GM21515 (cell line): Measurements from ENCODE around the gene RAD51B.

Experiments
- ATAC-seq: cut with Tn5 transposase; IDR thresholded peaks from one replicate; pipeline ENCODE4 v1.9.1; 2021; ENCODE audit not compliant: unreplicated experiment

Gene RAD51B

DNA sequence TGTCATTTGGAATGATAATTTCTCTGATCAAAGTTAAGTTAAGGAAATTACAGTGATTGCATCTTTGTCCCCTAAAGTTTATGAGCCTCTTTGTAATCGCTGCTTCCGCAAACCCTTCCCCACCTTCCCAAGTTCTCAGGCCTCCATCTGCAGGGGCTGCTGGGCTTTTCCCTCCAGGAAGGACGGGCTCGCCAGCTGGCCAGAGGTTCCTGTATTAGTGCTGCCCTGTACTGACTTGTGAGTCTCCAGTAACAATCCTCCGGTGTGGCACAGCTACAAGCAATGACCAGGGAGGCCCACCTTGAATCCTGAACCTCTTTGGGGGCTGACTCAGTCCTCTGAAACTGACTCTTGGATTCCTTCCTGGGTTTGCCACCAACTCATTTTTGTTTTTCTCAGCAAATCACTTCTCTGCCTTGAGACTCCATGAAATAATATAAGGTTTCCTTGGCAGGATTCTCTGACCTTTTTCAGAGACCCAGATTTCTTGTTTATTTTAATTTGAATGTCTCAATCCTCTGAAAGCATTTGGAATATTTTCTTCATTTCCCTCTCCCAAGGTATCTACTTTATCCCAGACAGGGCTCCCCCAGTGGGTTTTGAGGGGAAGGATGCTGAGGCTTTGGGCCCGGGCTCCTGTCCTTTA is 574.7 kb downstream of the RAD51B start:
- no peak for ATAC-seq

DNA sequence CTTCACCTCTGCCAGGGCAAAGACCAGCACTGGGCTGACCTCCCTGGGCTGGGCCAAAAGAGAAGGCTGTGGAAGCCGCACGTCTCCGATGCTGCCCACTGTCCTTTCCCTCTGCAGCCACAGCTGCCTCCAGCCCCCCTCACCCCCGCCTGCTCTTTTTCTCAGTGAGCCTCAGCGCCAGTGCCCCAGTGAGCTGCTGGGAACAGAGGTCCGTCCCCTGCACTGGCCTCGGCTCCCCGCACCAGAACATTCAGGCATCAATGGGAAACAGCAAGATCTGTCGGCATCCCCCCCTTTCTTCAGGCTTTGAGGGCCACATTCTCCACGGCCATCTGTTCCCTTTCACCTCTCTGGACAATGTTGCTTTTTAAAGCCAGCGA is 575.2 kb downstream of the RAD51B start:
- ATAC-seq: no peak

DNA sequence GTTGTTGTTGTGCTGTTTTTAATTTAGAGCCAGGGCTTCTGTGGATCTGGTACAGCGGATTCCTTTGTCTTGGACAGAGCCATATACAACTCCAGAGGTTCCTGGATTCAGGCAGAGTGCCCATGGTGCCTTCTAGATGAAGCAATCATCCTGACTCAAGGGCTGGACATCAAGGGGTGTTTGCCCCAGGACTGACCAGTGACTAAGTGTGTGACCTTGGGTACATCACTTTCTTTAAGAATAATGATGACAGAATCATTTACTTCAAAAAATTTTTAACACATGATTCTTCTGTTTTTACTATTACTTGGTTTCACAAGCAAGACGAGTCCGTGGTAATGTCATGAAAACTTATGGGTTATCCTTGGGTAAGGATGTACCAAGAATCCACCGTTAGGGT is 576.0 kb downstream of the RAD51B start:
- no peak for ATAC-seq

DNA sequence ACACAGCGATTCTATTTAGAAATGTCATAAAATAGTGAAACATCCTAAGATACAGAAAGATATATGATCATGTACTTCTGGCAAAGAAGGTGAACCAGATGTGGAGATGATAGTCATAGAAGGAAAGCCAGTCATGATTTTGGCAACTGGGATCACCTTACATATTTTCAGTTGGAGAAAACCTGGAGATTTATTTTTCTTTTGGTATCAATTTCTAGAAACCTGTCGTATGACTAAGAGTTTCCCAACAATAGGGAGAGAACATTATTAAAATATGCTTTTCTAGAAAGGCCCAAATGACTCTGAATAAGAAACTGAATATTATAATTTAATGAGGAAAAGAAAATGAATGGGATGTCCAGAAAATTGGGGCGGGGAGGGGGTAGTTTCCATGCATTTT is 576.9 kb downstream of the RAD51B start:
- ATAC-seq: no peak

DNA sequence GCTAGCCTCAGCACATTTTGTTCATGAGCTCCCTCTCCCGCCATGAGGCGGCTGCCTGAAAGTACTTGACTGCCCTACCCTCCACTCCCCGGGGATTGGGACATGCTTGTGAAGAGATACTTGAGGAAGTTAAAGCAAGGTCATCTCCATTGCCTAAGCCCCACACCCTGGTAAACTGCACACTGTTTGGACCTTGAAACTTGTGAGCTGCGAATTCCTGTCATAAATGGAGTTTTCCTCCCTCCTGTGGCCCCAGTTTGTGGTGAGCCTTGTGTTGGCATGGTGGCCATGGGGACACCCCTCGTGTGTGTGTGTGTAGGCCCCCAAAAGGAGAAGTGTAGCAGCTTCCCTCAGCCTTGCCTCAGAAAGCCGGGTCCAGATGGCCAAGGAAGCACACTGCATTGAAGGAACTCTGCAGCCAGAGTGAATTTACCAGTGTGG is 577.8 kb downstream of the RAD51B start:
- no peak for ATAC-seq

DNA sequence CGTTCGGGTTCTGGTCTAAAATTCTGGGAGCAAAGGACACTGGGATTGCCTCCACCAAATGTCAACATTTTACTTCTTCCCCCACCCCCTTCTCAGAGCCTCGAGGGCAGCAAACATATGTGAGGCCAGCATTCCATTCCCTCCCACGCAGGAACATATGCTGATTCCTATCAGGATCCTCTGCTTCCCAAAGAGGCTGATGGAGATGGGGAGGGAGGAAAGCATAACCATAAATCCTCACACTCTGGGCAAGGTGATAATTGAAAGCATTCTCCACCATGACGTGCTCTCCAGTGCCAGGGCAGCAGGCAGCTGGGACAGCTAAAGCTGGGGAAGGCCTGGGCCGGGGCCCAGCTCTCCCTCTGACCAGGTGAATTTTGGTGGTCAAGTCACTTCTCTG is 578.2 kb downstream of the RAD51B start:
- no peak for ATAC-seq

DNA sequence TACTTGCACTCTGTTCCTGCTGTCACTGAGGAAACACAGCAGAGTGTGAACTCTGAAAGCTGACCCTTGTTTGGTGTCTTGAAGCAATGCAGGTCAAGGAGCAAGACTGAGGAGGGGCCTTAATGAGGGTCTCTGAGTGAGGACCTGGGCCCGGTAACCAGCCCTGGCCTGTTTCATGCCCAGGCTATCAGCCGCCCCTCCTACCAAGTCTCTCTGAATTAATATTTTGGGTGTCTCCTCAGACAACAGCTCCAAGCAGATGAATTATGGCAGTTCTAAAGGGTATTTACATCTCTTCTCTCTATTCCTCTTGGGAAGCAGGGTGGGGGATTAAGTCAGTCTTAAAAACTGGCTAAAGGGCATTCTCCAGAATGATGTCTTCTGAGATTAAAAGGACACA is 578.8 kb downstream of the RAD51B start:
- ATAC-seq: no peak

DNA sequence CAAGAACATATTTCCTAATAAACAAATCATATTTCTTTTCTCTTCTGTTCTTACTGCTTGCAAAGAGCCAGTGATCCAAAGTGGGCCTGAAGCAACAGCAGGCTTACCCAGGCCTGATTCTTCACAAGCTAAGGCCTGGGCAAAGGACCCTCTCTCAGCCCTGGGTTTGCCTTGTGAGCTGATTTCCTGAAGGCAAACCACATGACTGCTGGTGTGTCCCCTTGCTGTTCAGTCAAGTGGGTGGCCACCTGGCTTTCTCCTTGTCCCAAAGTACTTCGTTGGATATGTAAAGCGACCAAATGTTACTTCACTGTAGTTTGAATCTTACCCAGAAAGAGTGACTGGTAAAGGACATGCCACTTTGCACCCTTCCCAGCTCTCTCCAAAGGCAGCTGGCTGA is 580.4 kb downstream of the RAD51B start:
- ATAC-seq: no peak

DNA sequence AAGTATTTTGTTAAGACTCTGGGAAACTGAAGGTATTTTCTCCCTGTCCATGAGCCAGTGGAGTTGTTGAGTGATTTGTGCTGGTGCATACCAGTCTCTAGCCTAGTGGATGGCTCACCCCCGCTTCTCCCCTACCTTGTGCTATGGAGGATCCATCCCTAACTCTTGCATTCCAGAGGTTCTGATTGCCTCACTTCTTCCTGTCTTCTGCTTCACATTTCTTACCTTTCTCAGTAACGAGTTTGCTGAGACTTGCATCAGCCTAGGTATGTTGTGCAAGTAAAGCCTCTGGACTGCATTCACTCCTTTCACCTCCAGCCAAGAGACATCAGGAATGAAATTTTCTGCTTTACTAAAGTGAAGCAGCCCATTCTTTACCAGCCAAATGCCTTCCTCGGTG is 581.7 kb downstream of the RAD51B start:
- ATAC-seq: no peak

DNA sequence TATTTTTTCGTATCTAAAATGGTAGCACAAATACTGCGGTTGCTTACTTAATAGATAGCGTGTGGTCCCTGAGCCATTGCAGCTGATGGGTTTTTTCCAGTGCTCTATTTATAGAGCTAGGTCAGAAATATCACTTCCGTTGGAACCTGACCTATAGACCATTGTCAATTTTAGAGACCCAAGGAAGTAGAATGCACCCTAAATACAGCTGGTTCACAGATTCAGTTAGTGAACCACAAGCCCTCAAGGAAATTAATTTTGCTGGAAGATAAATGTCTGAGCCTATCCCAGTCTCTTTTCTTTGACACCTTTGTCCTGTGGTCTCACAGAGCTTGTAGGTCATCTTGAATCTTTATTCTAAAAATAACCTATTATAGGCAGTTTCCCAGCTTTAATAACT is 582.3 kb downstream of the RAD51B start:
- ATAC-seq: peak; percentile 65

DNA sequence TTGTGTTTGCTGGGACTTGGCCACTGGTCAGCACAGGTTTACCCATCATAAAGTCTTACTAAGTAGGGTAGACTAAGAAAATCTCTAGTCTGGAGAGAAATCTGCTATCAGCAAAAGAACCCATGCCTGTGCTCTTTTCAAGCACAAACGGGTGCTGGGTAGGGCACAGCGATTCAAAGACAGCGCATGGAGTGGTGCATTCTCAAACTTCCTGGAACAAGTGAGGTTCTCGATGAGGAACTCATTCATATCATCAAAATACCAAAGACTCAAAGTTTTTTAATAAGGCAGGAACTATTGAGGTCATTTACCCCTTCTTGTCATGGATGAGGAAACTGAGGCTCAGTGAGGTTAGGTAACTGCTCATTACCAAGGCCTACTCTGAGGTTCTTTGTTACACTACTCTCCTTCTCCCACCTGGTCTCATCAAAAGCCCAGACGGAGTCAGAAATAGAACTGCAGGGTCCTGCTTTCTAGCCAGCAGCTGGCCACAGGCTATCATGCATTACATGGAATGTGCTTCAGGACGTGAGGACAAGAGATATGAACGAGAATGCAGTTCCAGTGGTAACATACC is 583.0 kb downstream of the RAD51B start:
- ATAC-seq: no peak

DNA sequence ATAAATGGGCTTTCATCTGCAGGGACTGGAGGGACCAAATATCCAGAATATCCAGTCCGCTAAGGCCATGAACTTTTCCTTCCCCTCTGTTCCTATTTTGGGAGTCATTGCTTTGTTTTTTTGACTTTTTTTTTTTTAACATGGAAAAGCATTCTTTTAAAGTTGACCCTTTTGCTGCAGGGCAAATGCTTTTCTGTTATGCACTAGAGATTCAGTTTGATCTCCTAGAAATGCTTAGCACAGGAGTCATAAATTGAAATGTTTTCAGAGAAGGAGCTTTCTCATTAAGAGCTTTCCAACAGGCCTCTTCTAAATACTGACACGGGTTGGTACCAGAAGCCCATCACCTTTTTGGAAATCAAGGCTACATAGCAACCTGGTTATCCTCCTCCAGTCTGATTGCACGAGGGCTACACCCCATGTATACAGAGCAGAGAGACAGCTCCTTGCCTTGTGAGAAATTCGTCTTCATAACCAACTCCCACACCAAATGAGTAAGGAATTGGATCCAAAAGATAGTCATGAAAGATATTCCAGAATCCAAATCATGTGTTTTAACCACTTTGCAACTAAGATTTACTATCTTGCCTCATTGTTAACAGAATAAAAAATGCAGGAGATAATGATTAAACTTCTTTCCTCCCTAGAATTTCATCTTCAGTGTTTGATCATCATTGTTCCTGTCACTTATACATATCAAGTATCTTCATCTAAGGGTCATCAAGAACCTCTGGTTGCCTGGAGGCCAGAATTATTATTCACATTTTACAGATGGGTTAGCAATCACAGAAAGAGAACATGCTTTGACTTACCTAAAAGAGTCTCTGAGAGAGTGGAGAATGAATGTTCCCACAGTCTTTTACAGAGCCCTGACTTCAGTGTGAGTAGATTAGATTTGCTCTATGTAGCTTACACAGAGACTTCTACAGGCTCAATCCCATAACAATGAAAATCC is 583.9 kb downstream of the RAD51B start:
- no peak for ATAC-seq

DNA sequence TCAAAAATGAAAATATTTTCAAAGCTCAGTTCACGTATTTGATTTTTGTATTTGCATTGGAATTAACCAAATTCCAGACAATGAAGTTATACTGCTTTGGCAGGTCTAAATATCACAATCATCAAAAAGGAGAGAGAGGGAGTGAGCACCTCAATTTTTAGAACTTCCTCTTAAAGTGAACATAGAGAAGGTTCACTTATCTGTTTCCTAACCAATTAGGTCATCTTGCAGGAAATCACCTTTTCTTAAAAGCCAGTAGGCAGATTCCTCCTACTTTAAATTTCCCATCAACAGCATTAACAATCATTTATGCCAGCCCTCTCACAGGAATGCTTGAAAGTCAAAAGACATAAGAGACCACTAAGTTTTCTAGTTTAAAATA is 584.6 kb downstream of the RAD51B start:
- ATAC-seq: no peak

DNA sequence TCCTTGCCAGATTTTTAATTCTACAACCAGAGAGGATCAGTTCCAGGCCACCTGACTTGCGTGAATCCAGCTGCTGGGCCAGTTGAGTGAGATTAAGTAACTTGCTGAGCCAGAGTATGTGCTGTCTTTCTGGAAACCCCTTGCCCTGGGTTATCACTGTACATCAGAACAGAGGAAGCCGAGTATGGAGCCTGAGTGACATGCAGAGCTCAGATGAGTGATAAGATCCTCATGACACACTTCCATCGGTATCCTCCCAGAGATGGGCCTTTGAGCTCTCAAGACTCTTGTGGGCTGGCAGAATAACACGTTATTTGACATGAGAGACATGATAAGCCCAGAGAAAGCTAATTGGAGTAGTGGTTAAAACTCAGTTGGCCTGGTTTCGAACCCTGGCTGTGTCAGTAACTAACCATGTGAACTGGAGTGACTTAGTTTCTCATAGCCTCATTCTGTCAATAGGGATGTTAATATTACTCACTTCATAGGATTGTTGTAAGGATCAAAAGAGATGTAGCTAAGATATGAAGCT is 585.1 kb downstream of the RAD51B start:
- ATAC-seq: no peak

DNA sequence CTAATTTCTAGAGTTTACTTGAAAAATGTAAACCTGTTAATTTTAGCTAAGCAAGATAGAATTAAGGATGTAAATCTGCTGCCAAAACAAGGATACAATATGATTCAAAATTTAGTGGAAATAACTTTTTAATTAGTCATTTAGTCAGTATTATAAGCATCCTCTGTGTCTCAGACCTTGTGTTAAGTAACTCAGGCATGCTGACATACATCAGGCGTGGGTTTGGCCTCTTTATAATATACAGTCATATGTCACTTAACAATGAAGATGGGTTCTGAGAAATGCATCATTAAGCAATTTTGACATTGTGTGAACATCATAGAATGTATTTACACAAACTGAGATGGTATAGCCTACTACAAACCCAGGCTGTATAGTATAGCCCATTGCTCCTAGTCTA is 586.4 kb downstream of the RAD51B start:
- ATAC-seq: no peak

DNA sequence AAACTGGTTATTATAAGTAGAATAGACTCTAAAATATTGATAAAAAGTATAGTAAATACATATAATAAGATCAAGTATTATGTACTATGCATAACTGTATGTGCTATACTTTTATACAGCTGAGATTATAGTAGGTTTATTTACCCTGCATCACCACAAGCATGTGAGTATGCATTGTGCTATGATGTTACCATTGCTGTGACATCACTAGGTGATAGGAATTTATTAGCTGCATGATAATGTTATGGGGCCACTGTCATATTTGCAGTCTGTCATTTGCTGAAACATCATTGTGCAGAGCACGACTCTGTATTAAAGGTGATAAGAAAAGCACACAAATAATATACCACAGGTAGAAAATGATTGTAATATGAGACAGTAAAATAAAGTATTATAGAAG is 587.7 kb downstream of the RAD51B start:
- ATAC-seq: no peak

DNA sequence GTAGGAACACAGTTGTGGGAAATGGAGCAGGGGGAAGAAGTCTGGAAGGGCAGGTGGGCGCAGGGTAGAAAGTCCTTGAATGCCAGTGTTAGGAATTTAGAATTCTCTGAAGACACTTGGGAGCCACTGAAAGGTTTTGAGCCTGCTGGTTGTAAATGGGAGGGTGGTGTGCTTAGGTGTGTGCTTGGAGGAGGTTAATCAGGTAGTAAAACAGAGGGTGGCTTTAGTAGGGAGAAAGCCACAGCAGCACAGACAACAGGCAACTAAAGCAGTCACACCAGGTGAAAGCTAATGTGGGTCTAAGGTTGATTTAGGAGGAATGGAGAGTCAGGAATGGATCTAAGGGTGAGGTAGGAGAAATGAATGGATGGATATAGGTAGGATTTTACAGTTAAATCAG is 588.2 kb downstream of the RAD51B start:
- no peak for ATAC-seq

DNA sequence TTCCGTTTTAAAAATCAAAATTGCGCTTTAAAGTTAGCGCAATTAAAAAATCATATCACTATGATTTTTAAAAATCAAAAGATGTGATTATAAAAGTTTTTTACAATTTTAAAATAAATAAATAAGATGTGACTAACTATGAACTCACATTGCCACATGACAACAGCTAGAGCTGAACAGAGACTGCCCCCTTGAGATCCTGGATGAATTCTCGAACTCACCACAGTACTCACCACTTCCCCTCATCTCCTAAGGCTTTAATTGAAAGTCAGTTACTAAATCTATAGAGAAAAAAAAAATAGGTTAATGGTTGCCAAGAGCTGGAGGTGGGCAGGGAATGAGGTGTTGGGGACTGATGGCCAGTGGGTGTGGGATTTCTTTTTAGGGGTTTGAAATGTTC is 589.1 kb downstream of the RAD51B start:
- no peak for ATAC-seq

DNA sequence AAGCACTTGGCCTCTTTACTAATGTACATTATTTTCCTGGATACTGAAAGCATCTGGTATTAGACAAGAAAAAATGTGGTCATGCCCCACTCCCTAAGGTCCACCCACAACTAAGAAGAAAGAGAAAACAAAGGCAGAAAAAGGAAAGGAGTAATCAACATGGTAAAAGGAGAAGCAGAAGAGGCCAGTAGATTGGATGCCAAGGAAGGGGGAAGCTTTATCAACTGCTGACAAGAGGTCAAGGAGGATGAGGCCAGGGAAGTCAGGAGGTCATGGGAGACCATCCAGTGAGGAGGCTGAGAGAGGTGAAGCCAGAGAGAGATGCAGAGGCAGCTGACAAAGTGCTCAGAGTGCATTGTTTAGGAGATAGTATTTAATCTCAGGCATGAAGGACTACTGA is 589.8 kb downstream of the RAD51B start:
- ATAC-seq: no peak

DNA sequence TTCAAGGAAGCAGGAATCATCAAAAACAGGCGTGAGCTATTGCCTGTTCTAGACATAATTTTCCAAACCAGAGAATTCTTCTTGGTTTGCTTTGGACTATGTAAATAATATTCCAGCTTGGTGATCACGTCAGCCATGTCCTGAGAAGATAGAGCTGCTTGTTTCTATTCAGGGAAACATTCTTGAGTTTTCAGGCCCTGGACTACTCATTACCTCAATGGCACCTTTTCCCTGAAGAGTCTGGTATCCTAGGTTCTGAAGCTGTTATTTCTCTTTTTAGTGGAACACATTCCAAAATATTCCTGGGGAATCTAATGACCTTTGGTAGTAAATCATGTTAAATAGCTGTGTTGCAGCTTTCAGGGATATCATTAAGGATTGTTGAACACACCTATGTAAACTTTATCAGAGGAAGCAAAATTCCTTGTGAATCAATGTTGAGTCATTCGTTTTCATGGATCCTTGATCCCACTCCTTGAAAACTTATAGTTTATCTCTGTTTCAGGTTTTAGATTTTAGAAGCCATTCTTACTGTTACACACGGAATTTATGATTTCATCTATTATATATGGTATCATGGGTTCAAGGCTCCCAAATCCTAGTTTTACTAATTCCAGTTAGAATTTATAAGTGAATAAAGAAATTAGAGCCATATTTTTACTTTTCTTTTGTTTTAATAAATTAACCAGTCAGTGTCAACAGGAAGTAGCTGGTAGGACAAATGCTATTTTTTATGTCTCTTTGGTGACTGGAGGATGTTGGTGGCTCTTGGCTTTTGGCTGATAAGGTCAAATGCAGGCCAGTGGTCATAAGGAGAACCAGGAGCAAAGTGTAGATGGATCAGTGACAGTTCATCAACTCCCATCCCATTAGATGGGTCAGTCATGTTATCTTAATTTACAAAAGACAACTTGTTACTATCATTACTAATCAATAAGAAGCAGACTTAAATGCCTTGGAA is 593.2 kb downstream of the RAD51B start:
- no peak for ATAC-seq

DNA sequence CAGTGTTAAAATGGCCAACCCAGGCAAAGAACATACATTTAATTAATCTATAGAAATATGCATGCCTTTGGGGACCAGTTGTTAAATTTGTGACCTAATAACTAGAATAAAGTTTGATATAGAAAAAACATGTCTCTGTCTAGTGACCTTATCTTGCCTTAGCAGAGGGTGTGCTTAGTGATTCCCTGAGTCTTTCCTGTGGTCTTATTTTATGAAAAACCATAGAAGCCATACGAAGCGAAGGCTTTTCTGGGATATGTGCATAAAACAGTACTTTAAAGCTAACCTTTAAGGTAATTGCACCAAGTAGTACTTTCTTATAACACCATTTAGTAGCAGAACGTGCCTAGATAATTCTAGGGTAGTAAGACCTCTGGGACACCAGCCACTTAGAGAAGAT is 593.9 kb downstream of the RAD51B start:
- ATAC-seq: no peak
